Left colon (tissue), 2 donors: ENCODE results near the gene GPS1. TPM values are rescaled to one million over a fixed set of nuclear protein-coding genes. Genes with fewer than 3 reads are reported as not detected.

Source experiments
- ATAC-seq: fragments of 200-7000 bp; cut with Tn5 transposase; one replicate; pipeline ENCODE4 v1.9.1; 2020; ENCODE audit warnings: mild to moderate bottlenecking, moderate library complexity
- DNase-seq, 2 donors: peaks; one replicate each; pipeline ENCODE4 v3.0.0-alpha.2; 2020
- intact Hi-C, 2 donors: fragments of 100-400 bp; cut with DNase I in 1 of 2; cut with micrococcal nuclease in 1 of 2; formaldehyde crosslinking; loops; one replicate each; pipeline versions ENCODE4 v1.11.2 to v1.14.0; 2022; cut with DNase I, micrococcal nuclease
- total RNA-seq, 2 donors: library from RNA; stranded (reverse); fragmentation: NEBNext Ultra II Directional; extraction: Animal tissue kit (Norgen Biotek cat#: 25700); gene quantifications; one replicate each; pipeline ENCODE4 v1.2.1, GENCODE V29; 2021
- donor health status: DM: no; HTN: no; CAD: no.
- donor health status: DM: yes; HTN: yes; CAD: no.

Gene GPS1
- total RNA-seq, 2 donors from 2014 or later, result 80.7 to 87.4 TPM

- no peak for DNase-seq
- no peak for ATAC-seq
- intact Hi-C loops, result no loop called here
Measured at GRCh38 chr17:82063424-82064415, 12.0 kb downstream of the GPS1 start.

- intact Hi-C loops, result no loop called here
- peak; percentile 52 to 68 for DNase-seq
- peak; percentile 83 for ATAC-seq
Measured at GRCh38 chr17:82064433-82065192, 12.9 kb downstream of the GPS1 start.

GRCh38 chr17:82065193-82065637, 13.5 kb downstream of the GPS1 start:
- intact Hi-C loops, result no loop called here
- peak; percentile 33 for ATAC-seq
- peak in 1 of 2 donors; percentile 32 for DNase-seq

GRCh38 chr17:82065638-82066303, 14.1 kb downstream of the GPS1 start, which contains the start of gene DUS1L:
DUS1L (minus strand) TSS chr17:82065804; CDS start chr17:82065059, 745 bp downstream.
- peak; percentile 69 for ATAC-seq
- DNase-seq, result peak in 1 of 2 donors; percentile 67
- intact Hi-C loops, result no loop called here

GRCh38 chr17:82070611-82071010, 18.9 kb downstream of the GPS1 start:
- DNase-seq, result no peak
- no peak for ATAC-seq
- intact Hi-C loops, result no loop called here

GRCh38 chr17:82072827-82073226, 21.1 kb downstream of the GPS1 start:
- peak; percentile 94 for ATAC-seq
- DNase-seq, result peak; percentile 54 to 65
- intact Hi-C loops, result no loop called here

GRCh38 chr17:82073446-82073845, 21.7 kb downstream of the GPS1 start:
- DNase-seq (no peak), ATAC-seq (no peak)
- intact Hi-C loops, result no loop called here

- intact Hi-C loops, result no loop called here
- no peak for ATAC-seq
Measured at GRCh38 chr17:82076018-82076784, 24.5 kb downstream of the GPS1 start.

GRCh38 chr17:82076785-82077591, 25.3 kb downstream of the GPS1 start:
- intact Hi-C loops, result no loop called here
- ATAC-seq (no peak), DNase-seq (no peak)

More at GRCh38 chr17:82076018-82076784, 24.5 kb downstream of the GPS1 start:
- DNase-seq, result no peak

- no peak for ATAC-seq
- DNase-seq, result no peak
- intact Hi-C loops, result no loop called here
Measured at GRCh38 chr17:82077617-82078358, 26.1 kb downstream of the GPS1 start.

- no peak for DNase-seq
- ATAC-seq, result no peak
- intact Hi-C loops, result no loop called here
Measured at GRCh38 chr17:82078433-82078832, 26.7 kb downstream of the GPS1 start.

GRCh38 chr17:82079001-82079677, 27.4 kb downstream of the GPS1 start:
- ATAC-seq (no peak), DNase-seq (no peak)
- intact Hi-C loops, result no loop called here

- DNase-seq, result no peak
- intact Hi-C loops, result no loop called here
- ATAC-seq, result no peak
Measured at GRCh38 chr17:82080048-82080788, 28.5 kb downstream of the GPS1 start.

GRCh38 chr17:82080789-82081464, 29.2 kb downstream of the GPS1 start:
- ATAC-seq (no peak), DNase-seq (no peak)
- intact Hi-C loops, result no loop called here

GRCh38 chr17:82081546-82081945, 29.8 kb downstream of the GPS1 start:
- intact Hi-C loops, result no loop called here
- ATAC-seq (no peak), DNase-seq (no peak)
